ENCODE measurements around the gene CHAD. TPM values are rescaled to one million over a fixed set of nuclear protein-coding genes. Genes with fewer than 3 reads are reported as not detected.

Gene CHAD
- total RNA-seq, 1 experiment from 2014 or later = not detected

DNA sequence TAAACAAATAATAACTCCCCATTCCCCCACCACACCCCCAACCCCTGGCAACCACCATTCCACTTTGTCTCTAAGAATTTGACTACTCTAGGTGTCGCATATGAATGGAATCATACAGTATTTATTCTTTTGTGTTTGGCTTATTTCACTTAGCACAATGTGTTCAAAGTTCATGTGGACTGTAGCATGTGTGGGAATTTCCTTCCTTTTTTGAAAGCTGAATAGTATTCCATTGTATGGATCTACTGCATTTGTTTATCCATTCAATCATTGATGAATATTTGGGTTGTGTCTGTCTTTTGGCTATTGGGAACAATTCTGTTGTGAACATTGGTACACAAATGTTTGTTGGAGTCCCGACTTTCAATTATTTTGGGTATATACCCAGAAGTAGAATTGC is 45.9 kb downstream of the CHAD start:
- Histone ChIP-seq H3K27ac (ENCODE audit: low read length) (no peak overlapping the region), H3K4me3 (ENCODE audit: low read depth in 2 of 2, low read length in 2 of 2) (no peak overlapping the region), H3K27me3 (ENCODE audit: control insufficient read depth, insufficient read depth, low read length) (no peaks in the 10 kb centered on the region), H3K4me1 (ENCODE audit: control insufficient read depth, insufficient read depth, low read length) (peaks cover 20% of the 10 kb centered on the region), H3K36me3 (ENCODE audit: control insufficient read depth, insufficient read depth, low read length) (no peaks in the 10 kb centered on the region; the same call in 1 of the 2 replicates), H3K9me3 (ENCODE audit: control insufficient read depth, insufficient read depth, low read depth, low read length) (no peaks in the 10 kb centered on the region)
- intact Hi-C loops (cut with micrococcal nuclease; ENCODE audit: unreplicated experiment) (no loop called here), in situ Hi-C loops (cut with HindIII; ENCODE audit: low pct_unique_long_range_greater_than_20kb, low sequenced_read_pairs) (no loop called here)
- POLR2A ChIA-PET = interaction anchor here (0.6 kb wide), 1 partner anchor 307 kb away, joined by 3 read pairs; no protein-coding TSS in a partner anchor
- ATAC-seq (no peak), DNase-seq (ENCODE audit: low read depth, low spot score) (no peak)
- BruUV-seq (replicated peaks) = no TSS peak
- CTCF ChIA-PET = no interaction called here
- no peak for TF ChIP-seq POLR2AphosphoS5 (IDR thresholded peaks at IDR 0.05; ENCODE audit: low read depth, low read length)
- no peak for TF ChIP-seq TCF7L2 (IDR thresholded peaks at IDR 0.05; ENCODE audit: low read depth, low read length)
- TF ChIP-seq, protein P1, sequence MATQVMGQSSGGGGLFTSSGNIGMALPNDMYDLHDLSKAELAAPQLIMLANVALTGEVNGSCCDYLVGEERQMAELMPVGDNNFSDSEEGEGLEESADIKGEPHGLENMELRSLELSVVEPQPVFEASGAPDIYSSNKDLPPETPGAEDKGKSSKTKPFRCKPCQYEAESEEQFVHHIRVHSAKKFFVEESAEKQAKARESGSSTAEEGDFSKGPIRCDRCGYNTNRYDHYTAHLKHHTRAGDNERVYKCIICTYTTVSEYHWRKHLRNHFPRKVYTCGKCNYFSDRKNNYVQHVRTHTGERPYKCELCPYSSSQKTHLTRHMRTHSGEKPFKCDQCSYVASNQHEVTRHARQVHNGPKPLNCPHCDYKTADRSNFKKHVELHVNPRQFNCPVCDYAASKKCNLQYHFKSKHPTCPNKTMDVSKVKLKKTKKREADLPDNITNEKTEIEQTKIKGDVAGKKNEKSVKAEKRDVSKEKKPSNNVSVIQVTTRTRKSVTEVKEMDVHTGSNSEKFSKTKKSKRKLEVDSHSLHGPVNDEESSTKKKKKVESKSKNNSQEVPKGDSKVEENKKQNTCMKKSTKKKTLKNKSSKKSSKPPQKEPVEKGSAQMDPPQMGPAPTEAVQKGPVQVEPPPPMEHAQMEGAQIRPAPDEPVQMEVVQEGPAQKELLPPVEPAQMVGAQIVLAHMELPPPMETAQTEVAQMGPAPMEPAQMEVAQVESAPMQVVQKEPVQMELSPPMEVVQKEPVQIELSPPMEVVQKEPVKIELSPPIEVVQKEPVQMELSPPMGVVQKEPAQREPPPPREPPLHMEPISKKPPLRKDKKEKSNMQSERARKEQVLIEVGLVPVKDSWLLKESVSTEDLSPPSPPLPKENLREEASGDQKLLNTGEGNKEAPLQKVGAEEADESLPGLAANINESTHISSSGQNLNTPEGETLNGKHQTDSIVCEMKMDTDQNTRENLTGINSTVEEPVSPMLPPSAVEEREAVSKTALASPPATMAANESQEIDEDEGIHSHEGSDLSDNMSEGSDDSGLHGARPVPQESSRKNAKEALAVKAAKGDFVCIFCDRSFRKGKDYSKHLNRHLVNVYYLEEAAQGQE (IDR thresholded peaks at IDR 0.05; ENCODE audit: insufficient read depth in 1 of 2, low read depth in 2 of 2, low read length in 1 of 2) = no peak
- TF ChIP-seq, protein P2, sequence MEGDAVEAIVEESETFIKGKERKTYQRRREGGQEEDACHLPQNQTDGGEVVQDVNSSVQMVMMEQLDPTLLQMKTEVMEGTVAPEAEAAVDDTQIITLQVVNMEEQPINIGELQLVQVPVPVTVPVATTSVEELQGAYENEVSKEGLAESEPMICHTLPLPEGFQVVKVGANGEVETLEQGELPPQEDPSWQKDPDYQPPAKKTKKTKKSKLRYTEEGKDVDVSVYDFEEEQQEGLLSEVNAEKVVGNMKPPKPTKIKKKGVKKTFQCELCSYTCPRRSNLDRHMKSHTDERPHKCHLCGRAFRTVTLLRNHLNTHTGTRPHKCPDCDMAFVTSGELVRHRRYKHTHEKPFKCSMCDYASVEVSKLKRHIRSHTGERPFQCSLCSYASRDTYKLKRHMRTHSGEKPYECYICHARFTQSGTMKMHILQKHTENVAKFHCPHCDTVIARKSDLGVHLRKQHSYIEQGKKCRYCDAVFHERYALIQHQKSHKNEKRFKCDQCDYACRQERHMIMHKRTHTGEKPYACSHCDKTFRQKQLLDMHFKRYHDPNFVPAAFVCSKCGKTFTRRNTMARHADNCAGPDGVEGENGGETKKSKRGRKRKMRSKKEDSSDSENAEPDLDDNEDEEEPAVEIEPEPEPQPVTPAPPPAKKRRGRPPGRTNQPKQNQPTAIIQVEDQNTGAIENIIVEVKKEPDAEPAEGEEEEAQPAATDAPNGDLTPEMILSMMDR (IDR thresholded peaks at IDR 0.05) = no peak
- TF ChIP-seq SIN3A (IDR thresholded peaks at IDR 0.05; ENCODE audit: borderline replicate concordance, insufficient read depth, low read depth, low read length) = no peak

- no peaks in the 10 kb centered on the region for H3K9me3 ChIP-seq (ENCODE audit: control insufficient read depth, insufficient read depth, low read depth, low read length)
- ChIA-PET POLR2A (interaction anchor here (0.6 kb wide), 1 partner anchor 16 kb away, joined by 5 read pairs; no protein-coding TSS in a partner anchor), CTCF (interaction anchor here (0.6 to 0.8 kb wide), 2 partner anchors 149 to 154 kb away, joined by 10 read pairs; no protein-coding TSS in a partner anchor)
- H3K27ac ChIP-seq (ENCODE audit: low read length) = 0 out of 2 replicates have a peak overlapping the region, but pooled peaks have one; percentile 7
- in situ Hi-C loops (cut with HindIII; ENCODE audit: low pct_unique_long_range_greater_than_20kb, low sequenced_read_pairs) (no loop called here), intact Hi-C loops (cut with micrococcal nuclease; ENCODE audit: unreplicated experiment) (no loop called here)
- peaks cover 9% of the 10 kb centered on the region for H3K4me1 ChIP-seq (ENCODE audit: control insufficient read depth, insufficient read depth, low read length)
- H3K4me3 ChIP-seq (ENCODE audit: low read depth in 2 of 2, low read length in 2 of 2) = peak overlapping the region; percentile 1 to 4; a peak in 2 of 4 replicates
- no TSS peak for BruUV-seq (replicated peaks)
- TF ChIP-seq SIN3A (IDR thresholded peaks at IDR 0.05; ENCODE audit: borderline replicate concordance, insufficient read depth, low read depth, low read length) (no peak), TCF7L2 (IDR thresholded peaks at IDR 0.05; ENCODE audit: low read depth, low read length) (no peak), POLR2AphosphoS5 (IDR thresholded peaks at IDR 0.05; ENCODE audit: low read depth, low read length) (no peak)
- TF ChIP-seq, protein P1 (IDR thresholded peaks at IDR 0.05; ENCODE audit: insufficient read depth in 1 of 2, low read depth in 2 of 2, low read length in 1 of 2) = no peak
- TF ChIP-seq, protein P2 (IDR thresholded peaks at IDR 0.05) = no peak
- no peaks in the 10 kb centered on the region; the same call in 1 of the 2 replicates for H3K36me3 ChIP-seq (ENCODE audit: control insufficient read depth, insufficient read depth, low read length)
- ATAC-seq (no peak), DNase-seq (ENCODE audit: low read depth, low spot score) (no peak)
- no peaks in the 10 kb centered on the region for H3K27me3 ChIP-seq (ENCODE audit: control insufficient read depth, insufficient read depth, low read length)
These were observed 47.2 kb downstream of the CHAD start for GRCh38 chr17:50421308-50422051.

All from Panc1 (cell line).